NCI-H2227 treated with DMSO at 0.1 percent for 48 hours (cell line): ENCODE measurements around the gene RGS11.

Experiments used
- DNase-seq: peaks from one replicate; lab custom pipeline; 2025; lab: John Stamatoyannopoulos, UW

The RGS11 gene

GRCh38 chr16:275786-276232 is at the start of gene RGS11:
RGS11 (minus strand) TSS chr16:275944; CDS start chr16:275911, 33 bp downstream.
- DNase-seq, result no peak

- no peak for DNase-seq
Observed at GRCh38 chr16:324451-325334, 48.9 kb upstream of the RGS11 start.

GRCh38 chr16:324201-324450 is 48.4 kb upstream of the RGS11 start:
- DNase-seq, result no peak

- no peak for DNase-seq
Observed at GRCh38 chr16:322476-323143, 46.9 kb upstream of the RGS11 start.

GRCh38 chr16:321532-321931 is 45.8 kb upstream of the RGS11 start:
- DNase-seq, result no peak

- no peak for DNase-seq
Observed at GRCh38 chr16:320206-320605, 44.5 kb upstream of the RGS11 start.

GRCh38 chr16:318628-319027 is 42.9 kb upstream of the RGS11 start:
- no peak for DNase-seq

GRCh38 chr16:317583-317982 is 41.8 kb upstream of the RGS11 start:
- DNase-seq, result no peak

- DNase-seq, result no peak
Observed at GRCh38 chr16:316741-317464, 41.2 kb upstream of the RGS11 start.

GRCh38 chr16:314795-315299 is 39.1 kb upstream of the RGS11 start:
- no peak for DNase-seq

- no peak for DNase-seq
Observed at GRCh38 chr16:314351-314750, 38.6 kb upstream of the RGS11 start.

GRCh38 chr16:311725-312124 is 36.0 kb upstream of the RGS11 start:
- DNase-seq, result no peak

GRCh38 chr16:309476-309875 is 33.7 kb upstream of the RGS11 start:
- no peak for DNase-seq

- DNase-seq, result no peak
Observed at GRCh38 chr16:307691-308312, 32.1 kb upstream of the RGS11 start.

- DNase-seq, result no peak
Observed at GRCh38 chr16:306911-307370, 31.2 kb upstream of the RGS11 start.

- no peak for DNase-seq
Observed at GRCh38 chr16:305916-306626, 30.3 kb upstream of the RGS11 start.

GRCh38 chr16:303760-304505 is 28.2 kb upstream of the RGS11 start:
- DNase-seq, result no peak

GRCh38 chr16:301950-302349 is 26.2 kb upstream of the RGS11 start:
- DNase-seq, result no peak

GRCh38 chr16:301235-301634 is 25.5 kb upstream of the RGS11 start:
- no peak for DNase-seq

GRCh38 chr16:297832-298231 is 22.1 kb upstream of the RGS11 start:
- no peak for DNase-seq
